ENCODE data around the gene GJA8.
"Not testable (repeated sequence)": the region's sequence is repeated elsewhere in the genome, so short reads cannot be mapped to it uniquely, and the experiment has no call there.

- TF ChIP-seq CTCF, POLR2A, POLR2AphosphoS5 (IDR thresholded peaks at IDR 0.05): not testable (repeated sequence)
Observed at GRCh38 chr1:147854989-147855388, 47.6 kb upstream of the GJA8 start.

Measured in breast epithelium (tissue), 3 donors.